ENCODE measurements around the gene PET117.

GRCh38 chr20:18187020-18187419, 49.4 kb downstream of the PET117 start:
- TF ChIP-seq CTCF (IDR thresholded peaks at IDR 0.05; ENCODE audit: extremely low read depth in 1 of 2, insufficient read depth in 1 of 2, low read depth in 1 of 2, low read length in 2 of 2) (no peak), POLR2A (IDR thresholded peaks at IDR 0.05; ENCODE audit: low read depth, low read length) (no peak), POLR2AphosphoS5 (IDR thresholded peaks at IDR 0.05; ENCODE audit: insufficient read depth, low read depth, low read length) (no peak)

Measured in endothelial cell of umbilical vein (primary cell).